PC-3 (cell line): ENCODE results near the gene ARHGEF28. TPM values are rescaled to one million over a fixed set of nuclear protein-coding genes. Genes with fewer than 3 reads are reported as not detected.

ENCODE experiments used
- ATAC-seq: fragments of 200-7000 bp; cut with Tn5 transposase; 2 replicates; pipeline ENCODE4 v1.9.1; 2020; ENCODE audit warnings: mild to moderate bottlenecking, moderate library complexity
- BruUV-seq: library from RNA; stranded (reverse); fragments of 400-500 nt; replicated peaks from 2 replicates; lab custom pipeline; 2021; lab: Mats Ljungman, UMichigan
- CTCF ChIA-PET: fragments of 300-600 bp; sonication (Branson Sonifier 250); formaldehyde crosslinking; loops from one replicate; lab custom pipeline; 2022; ENCODE audit warnings: antibody characterized with exemption; lab: Charles Lee
- POLR2A ChIA-PET: fragments of 300-600 bp; sonication (Branson Sonifier 250); formaldehyde crosslinking; loops from one replicate; lab custom pipeline; 2022; ENCODE audit warnings: antibody characterized with exemption; ENCODE audit not compliant: unreplicated experiment; lab: Charles Lee
- DNase-seq: peaks from one replicate; pipeline ENCODE4 v3.0.0-alpha.2; 2015
- H2AFZ ChIP-seq: fragments of 300-600 bp; sonication (generic); 2 replicates; pipeline ENCODE4 v1.6.0; 2016; ENCODE audit warnings: antibody characterized with exemption, low read length
- H3F3A ChIP-seq: fragments of 300-600 bp; sonication (generic); one replicate; pipeline ENCODE4 v1.6.0; 2017; ENCODE audit warnings: antibody characterized with exemption, low read length, control low read depth, mild to moderate bottlenecking; ENCODE audit not compliant: unreplicated experiment
- H3K27ac ChIP-seq: fragments of 300-600 bp; sonication (generic); 2 replicates; pipeline ENCODE4 v1.5.1; 2016; ENCODE audit warnings: mild to moderate bottlenecking, low read length
- H3K27me3 ChIP-seq: fragments of 300-600 bp; sonication (generic); 2 replicates; pipeline ENCODE4 v1.6.1; 2016; ENCODE audit warnings: low read length, mixed read lengths
- H3K36me3 ChIP-seq: fragments of 300-600 bp; sonication (generic); 2 replicates; pipeline ENCODE4 v1.6.1; 2016; ENCODE audit warnings: low read depth, mixed run types, low read length, mixed read lengths
- H3K4me1 ChIP-seq: fragments of 300-600 bp; sonication (generic); 2 replicates; pipeline ENCODE4 v1.5.1; 2016; ENCODE audit warnings: low read length; ENCODE audit not compliant: insufficient read depth
- H3K4me2 ChIP-seq: fragments of 300-600 bp; sonication (generic); 2 replicates; pipeline ENCODE4 v1.6.0; 2016; ENCODE audit warnings: low read length
- H3K4me3 ChIP-seq: fragments of 300-600 bp; sonication (generic); 2 replicates; pipeline ENCODE4 v1.5.1; 2016; ENCODE audit warnings: mild to moderate bottlenecking, low read length, mixed read lengths
- H3K79me2 ChIP-seq: fragments of 300-600 bp; sonication (generic); 2 replicates; pipeline ENCODE4 v1.6.1; 2017; ENCODE audit warnings: low read length, mixed read lengths
- H3K9ac ChIP-seq: fragments of 300-600 bp; sonication (generic); 2 replicates; pipeline ENCODE4 v1.6.0; 2016; ENCODE audit warnings: mild to moderate bottlenecking, low read length
- H3K9me2 ChIP-seq: fragments of 300-600 bp; sonication (generic); replicated peaks from 2 replicates; pipeline ENCODE4 v1.6.1; 2016; ENCODE audit warnings: mixed run types, low read length, mixed read lengths
- H3K9me3 ChIP-seq: fragments of 300-600 bp; sonication (generic); 2 replicates; pipeline ENCODE4 v1.6.1; 2016; ENCODE audit warnings: low read length, mixed read lengths
- H4K20me1 ChIP-seq: fragments of 300-600 bp; sonication (generic); 2 replicates; pipeline ENCODE4 v1.6.1; 2016; ENCODE audit warnings: low read length, mixed read lengths
- EZH2 ChIP-seq: fragments of 300-600 bp; sonication (generic); IDR thresholded peaks from one replicate; pipeline ENCODE4 v1.6.1; 2017; ENCODE audit warnings: antibody characterized with exemption, mild to moderate bottlenecking, low read length; ENCODE audit not compliant: unreplicated experiment
- EZH2phosphoT487 ChIP-seq: fragments of 300-600 bp; sonication (generic); IDR thresholded peaks from 2 replicates; pipeline ENCODE4 v1.6.1; 2018; ENCODE audit warnings: mild to moderate bottlenecking, antibody characterized with exemption, low read length, borderline replicate concordance
- intact Hi-C: fragments of 100-400 bp; cut with micrococcal nuclease; formaldehyde crosslinking; loops from 2 replicates; pipeline ENCODE4 v1.9.0; 2023
- total RNA-seq: library from RNA; depleted of rRNA; stranded (reverse); fragments of >200 nt; gene quantifications from 2 replicates; pipeline ENCODE4 v1.2.3, GENCODE V29; 2014
- TF ChIP-seq, protein P1 (sequence below): fragments of 300-600 bp; sonication (generic); conservative IDR thresholded peaks from 2 replicates; pipeline ENCODE4 v1.5.1; 2017; ENCODE audit warnings: antibody characterized with exemption, low read depth, mild to moderate bottlenecking, low read length

The ARHGEF28 gene
- total RNA-seq, 1 experiment from 2014 or later = 24.2 TPM

- no peaks in the 10 kb centered on the region for H3K4me1 ChIP-seq
Observed at GRCh38 chr5:73907164-73907563, 281.2 kb downstream of the ARHGEF28 start.

GRCh38 chr5:73908395-73908794, 282.4 kb downstream of the ARHGEF28 start:
- no peaks in the 10 kb centered on the region for H3K79me2 ChIP-seq
- no peak overlapping the region for H2AFZ ChIP-seq
- ChIA-PET CTCF (no interaction called here), POLR2A (no interaction called here)
- TF ChIP-seq EZH2phosphoT487 = no peak
- TF ChIP-seq, protein P1, sequence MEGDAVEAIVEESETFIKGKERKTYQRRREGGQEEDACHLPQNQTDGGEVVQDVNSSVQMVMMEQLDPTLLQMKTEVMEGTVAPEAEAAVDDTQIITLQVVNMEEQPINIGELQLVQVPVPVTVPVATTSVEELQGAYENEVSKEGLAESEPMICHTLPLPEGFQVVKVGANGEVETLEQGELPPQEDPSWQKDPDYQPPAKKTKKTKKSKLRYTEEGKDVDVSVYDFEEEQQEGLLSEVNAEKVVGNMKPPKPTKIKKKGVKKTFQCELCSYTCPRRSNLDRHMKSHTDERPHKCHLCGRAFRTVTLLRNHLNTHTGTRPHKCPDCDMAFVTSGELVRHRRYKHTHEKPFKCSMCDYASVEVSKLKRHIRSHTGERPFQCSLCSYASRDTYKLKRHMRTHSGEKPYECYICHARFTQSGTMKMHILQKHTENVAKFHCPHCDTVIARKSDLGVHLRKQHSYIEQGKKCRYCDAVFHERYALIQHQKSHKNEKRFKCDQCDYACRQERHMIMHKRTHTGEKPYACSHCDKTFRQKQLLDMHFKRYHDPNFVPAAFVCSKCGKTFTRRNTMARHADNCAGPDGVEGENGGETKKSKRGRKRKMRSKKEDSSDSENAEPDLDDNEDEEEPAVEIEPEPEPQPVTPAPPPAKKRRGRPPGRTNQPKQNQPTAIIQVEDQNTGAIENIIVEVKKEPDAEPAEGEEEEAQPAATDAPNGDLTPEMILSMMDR = no peak
- no peak for TF ChIP-seq EZH2
- no peaks in the 10 kb centered on the region for H3K9me2 ChIP-seq
- no peak overlapping the region for H3K9ac ChIP-seq
- H3K9me3 ChIP-seq = no peaks in the 10 kb centered on the region
- no peak overlapping the region for H3K4me3 ChIP-seq
- H3K4me1 ChIP-seq = no peaks in the 10 kb centered on the region
- no peaks in the 10 kb centered on the region for H3K36me3 ChIP-seq
- H4K20me1 ChIP-seq = no peaks in the 10 kb centered on the region
- ATAC-seq (no peak), DNase-seq (no peak)
- no peaks in the 10 kb centered on the region for H3K27me3 ChIP-seq
- H3K27ac ChIP-seq = no peak overlapping the region
- H3K4me2 ChIP-seq = no peak overlapping the region
- no peaks in the 10 kb centered on the region for H3F3A ChIP-seq
- intact Hi-C loops = no loop called here
- no TSS peak for BruUV-seq

More at GRCh38 chr5:73907164-73907563, 281.2 kb downstream of the ARHGEF28 start:
- DNase-seq (no peak), ATAC-seq (no peak)
- Histone ChIP-seq H3K9me2 (no peaks in the 10 kb centered on the region), H3K79me2 (no peaks in the 10 kb centered on the region), H3K9me3 (no peaks in the 10 kb centered on the region), H3K4me3 (no peak overlapping the region), H3F3A (no peaks in the 10 kb centered on the region), H4K20me1 (no peaks in the 10 kb centered on the region), H3K36me3 (no peaks in the 10 kb centered on the region), H3K27ac (no peak overlapping the region), H3K9ac (no peak overlapping the region), H3K27me3 (no peaks in the 10 kb centered on the region), H2AFZ (no peak overlapping the region), H3K4me2 (no peak overlapping the region)
- no TSS peak for BruUV-seq
- TF ChIP-seq, protein P1 = no peak
- TF ChIP-seq EZH2phosphoT487 (no peak), EZH2 (no peak)
- intact Hi-C loops = no loop called here
- ChIA-PET POLR2A (no interaction called here), CTCF (no interaction called here)

DNA sequence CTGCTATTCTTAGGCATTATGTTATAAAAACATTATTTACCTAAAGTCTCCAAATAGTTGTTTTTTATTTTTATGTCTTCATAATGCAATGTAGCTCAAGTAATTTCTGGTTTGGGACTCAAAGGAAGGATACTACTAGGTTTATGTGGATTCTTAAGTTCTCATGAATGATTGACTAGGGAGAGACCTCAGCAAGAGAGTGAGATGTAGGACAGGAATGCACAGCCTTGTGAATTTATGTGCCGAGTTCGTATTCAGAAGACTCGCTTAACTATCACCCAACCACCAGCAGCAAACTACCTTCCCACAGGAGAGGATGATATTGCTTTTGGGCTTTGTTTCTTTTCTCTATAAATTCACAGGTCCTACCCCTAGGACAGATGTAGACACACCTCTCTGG, 282.9 kb downstream of the ARHGEF28 start:
- Histone ChIP-seq H3K27me3 (no peaks in the 10 kb centered on the region), H3K9ac (no peak overlapping the region), H3K27ac (no peak overlapping the region), H3K4me1 (no peaks in the 10 kb centered on the region), H3K4me3 (no peak overlapping the region), H3K9me3 (no peaks in the 10 kb centered on the region), H3K36me3 (no peaks in the 10 kb centered on the region), H3K79me2 (no peaks in the 10 kb centered on the region), H3F3A (no peaks in the 10 kb centered on the region), H4K20me1 (no peaks in the 10 kb centered on the region), H2AFZ (no peak overlapping the region), H3K4me2 (no peak overlapping the region), H3K9me2 (no peaks in the 10 kb centered on the region)
- intact Hi-C loops = no loop called here
- no peak for DNase-seq
- TF ChIP-seq, protein P1 = no peak
- TF ChIP-seq EZH2 (no peak), EZH2phosphoT487 (no peak)
- POLR2A ChIA-PET = no interaction called here
- BruUV-seq = no TSS peak
- CTCF ChIA-PET = no interaction called here
- ATAC-seq = no peak
